GM12891 (cell line): ENCODE results near the gene NAALADL2.

Experiments
- DNase-seq: peaks from one replicate; pipeline ENCODE4 v3.0.0; 2011; ENCODE audit warnings: low spot score; ENCODE audit not compliant: insufficient read length
- FAIRE-seq: peaks from 2 replicates; lab custom pipeline; 2011; peaks lifted over from hg19 to GRCh38; lab: Jason Lieb, UNC
- PAX5 ChIP-seq: IDR thresholded peaks from 2 replicates; pipeline ENCODE4 v1.6.1; 2011; ENCODE audit warnings: low read length, moderate library complexity, mild to moderate bottlenecking; ENCODE audit not compliant: insufficient read depth, severe bottlenecking
- POLR2A ChIP-seq: IDR thresholded peaks from 2 replicates; pipeline ENCODE4 v1.6.1; 2011; ENCODE audit warnings: low read depth, low read length, control low read depth
- POLR2AphosphoS5 ChIP-seq: IDR thresholded peaks from 2 replicates; pipeline ENCODE4 v1.6.1; 2011; ENCODE audit warnings: low read depth, low read length, control low read depth
- POU2F2 ChIP-seq: IDR thresholded peaks from 2 replicates; pipeline ENCODE4 v1.6.1; 2011; ENCODE audit warnings: low read depth, mild to moderate bottlenecking, control low read depth, low read length, moderate library complexity
- SPI1 ChIP-seq: IDR thresholded peaks from 2 replicates; pipeline ENCODE4 v1.6.1; 2011; ENCODE audit warnings: low read depth, low read length, control low read depth
- TAF1 ChIP-seq: IDR thresholded peaks from 2 replicates; pipeline ENCODE4 v1.6.1; 2011; ENCODE audit warnings: low read depth, low read length, control low read depth

NAALADL2 gene

GRCh38 chr3:174958671-174959328, 99.7 kb downstream of the NAALADL2 start:
- no peak for DNase-seq
- FAIRE-seq, result no peak
- no peak for TF ChIP-seq POLR2AphosphoS5
- no peak for TF ChIP-seq PAX5
- no peak for TF ChIP-seq TAF1
- TF ChIP-seq SPI1, result no peak
- no peak for TF ChIP-seq POU2F2
- no peak for TF ChIP-seq POLR2A

GRCh38 chr3:174959556-174960065, 100.5 kb downstream of the NAALADL2 start:
- FAIRE-seq, result no peak

GRCh38 chr3:174960898-174961297, 101.8 kb downstream of the NAALADL2 start:
- no peak for FAIRE-seq
- DNase-seq, result no peak
- TF ChIP-seq SPI1 (no peak), POU2F2 (no peak), POLR2A (no peak)

More at GRCh38 chr3:174959556-174960065, 100.5 kb downstream of the NAALADL2 start:
- DNase-seq, result no peak
- no peak for TF ChIP-seq POU2F2
- no peak for TF ChIP-seq POLR2A
- no peak for TF ChIP-seq PAX5
- TF ChIP-seq POLR2AphosphoS5, result no peak
- no peak for TF ChIP-seq TAF1
- no peak for TF ChIP-seq SPI1

GRCh38 chr3:174973465-174973864, 114.3 kb downstream of the NAALADL2 start:
- no peak for TF ChIP-seq POU2F2
- TF ChIP-seq POLR2AphosphoS5, result no peak
- no peak for TF ChIP-seq TAF1
- TF ChIP-seq SPI1, result no peak
- no peak for TF ChIP-seq PAX5
- no peak for TF ChIP-seq POLR2A
- FAIRE-seq (no peak), DNase-seq (no peak)

- TF ChIP-seq PAX5 (no peak), SPI1 (no peak), POLR2A (no peak), TAF1 (no peak), POU2F2 (no peak), POLR2AphosphoS5 (no peak)
- DNase-seq, result no peak
- FAIRE-seq, result no peak
These were observed 127.6 kb downstream of the NAALADL2 start for GRCh38 chr3:174986685-174987084.

- FAIRE-seq, result no peak
- no peak for DNase-seq
- TF ChIP-seq TAF1, result no peak
- TF ChIP-seq SPI1, result no peak
- TF ChIP-seq PAX5, result no peak
- no peak for TF ChIP-seq POU2F2
- no peak for TF ChIP-seq POLR2A
- no peak for TF ChIP-seq POLR2AphosphoS5
These were observed 142.0 kb downstream of the NAALADL2 start for GRCh38 chr3:175001091-175001490.

- FAIRE-seq (no peak), DNase-seq (no peak)
- TF ChIP-seq POLR2A (no peak), SPI1 (no peak), PAX5 (no peak), POLR2AphosphoS5 (no peak), POU2F2 (no peak), TAF1 (no peak)
These were observed 143.6 kb downstream of the NAALADL2 start for GRCh38 chr3:175002732-175003143.

GRCh38 chr3:175003590-175003989, 144.5 kb downstream of the NAALADL2 start:
- FAIRE-seq (no peak), DNase-seq (no peak)
- TF ChIP-seq TAF1, result no peak
- no peak for TF ChIP-seq PAX5
- no peak for TF ChIP-seq SPI1
- no peak for TF ChIP-seq POLR2A
- no peak for TF ChIP-seq POU2F2
- TF ChIP-seq POLR2AphosphoS5, result no peak

- TF ChIP-seq POU2F2 (no peak), SPI1 (no peak), POLR2A (no peak), PAX5 (no peak), POLR2AphosphoS5 (no peak), TAF1 (no peak)
- FAIRE-seq (no peak), DNase-seq (no peak)
These were observed 146.1 kb downstream of the NAALADL2 start for GRCh38 chr3:175005193-175005592.

GRCh38 chr3:175005881-175006280, 146.7 kb downstream of the NAALADL2 start:
- FAIRE-seq, result no peak
- TF ChIP-seq POLR2AphosphoS5 (no peak), POU2F2 (no peak), PAX5 (no peak), SPI1 (no peak), POLR2A (no peak), TAF1 (no peak)
- no peak for DNase-seq
